ENCODE measurements around the gene DCAF4.

DNA sequence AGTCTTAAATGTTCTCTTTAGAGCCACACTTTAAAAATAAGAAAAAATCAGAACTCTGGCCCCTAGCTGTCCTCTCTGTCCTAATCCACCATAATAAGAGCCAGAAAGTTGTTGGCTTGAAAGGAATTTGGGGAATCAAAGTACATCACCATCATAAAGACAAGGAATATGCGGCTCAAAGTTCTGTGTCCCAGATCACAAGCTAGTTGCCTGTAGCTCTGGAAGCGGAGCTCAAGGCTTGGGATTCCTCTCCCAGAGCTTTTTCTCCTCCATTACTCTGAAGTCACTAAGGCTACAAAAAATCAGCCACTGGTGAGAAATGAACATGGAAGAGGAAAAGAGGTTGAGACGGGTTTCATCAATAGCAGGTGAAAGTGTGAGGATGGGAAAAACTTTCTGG lies 38.8 kb upstream of the DCAF4 start:
- TF ChIP-seq, protein P1, sequence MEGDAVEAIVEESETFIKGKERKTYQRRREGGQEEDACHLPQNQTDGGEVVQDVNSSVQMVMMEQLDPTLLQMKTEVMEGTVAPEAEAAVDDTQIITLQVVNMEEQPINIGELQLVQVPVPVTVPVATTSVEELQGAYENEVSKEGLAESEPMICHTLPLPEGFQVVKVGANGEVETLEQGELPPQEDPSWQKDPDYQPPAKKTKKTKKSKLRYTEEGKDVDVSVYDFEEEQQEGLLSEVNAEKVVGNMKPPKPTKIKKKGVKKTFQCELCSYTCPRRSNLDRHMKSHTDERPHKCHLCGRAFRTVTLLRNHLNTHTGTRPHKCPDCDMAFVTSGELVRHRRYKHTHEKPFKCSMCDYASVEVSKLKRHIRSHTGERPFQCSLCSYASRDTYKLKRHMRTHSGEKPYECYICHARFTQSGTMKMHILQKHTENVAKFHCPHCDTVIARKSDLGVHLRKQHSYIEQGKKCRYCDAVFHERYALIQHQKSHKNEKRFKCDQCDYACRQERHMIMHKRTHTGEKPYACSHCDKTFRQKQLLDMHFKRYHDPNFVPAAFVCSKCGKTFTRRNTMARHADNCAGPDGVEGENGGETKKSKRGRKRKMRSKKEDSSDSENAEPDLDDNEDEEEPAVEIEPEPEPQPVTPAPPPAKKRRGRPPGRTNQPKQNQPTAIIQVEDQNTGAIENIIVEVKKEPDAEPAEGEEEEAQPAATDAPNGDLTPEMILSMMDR (IDR thresholded peaks at IDR 0.05): no peak
- TF ChIP-seq POLR2A (IDR thresholded peaks at IDR 0.05): no peak
